Fibroblast of the aortic adventitia (primary cell): ENCODE data around the gene IFRD2. TPM values are rescaled to one million over a fixed set of nuclear protein-coding genes. Genes with fewer than 3 reads are reported as not detected.

Experiments
- DNase-seq: peaks from one replicate; pipeline ENCODE4 v3.0.0-alpha.2; 2010; ENCODE audit warnings: low read depth
- H3K4me3 ChIP-seq: 2 replicates; pipeline ENCODE4 v1.5.1; 2011; ENCODE audit warnings: low read depth, mild to moderate bottlenecking, control low read depth, low read length, moderate library complexity
- CTCF ChIP-seq: IDR thresholded peaks from 2 replicates; pipeline ENCODE4 v1.5.1; 2011; ENCODE audit warnings: mild to moderate bottlenecking, low read length, control low read depth, inconsistent platforms; ENCODE audit not compliant: insufficient read depth
- total RNA-seq: library from RNA; depleted of rRNA; stranded (reverse); fragments of >200 nt; gene quantifications from 2 replicates; pipeline ENCODE4 v1.2.3, GENCODE V29; 2012; ENCODE audit warnings: low replicate concordance

Gene IFRD2
- total RNA-seq, 1 donor, result 72.7 TPM

- DNase-seq, result no peak
- TF ChIP-seq CTCF, result no peak
- H3K4me3 ChIP-seq, result no peak overlapping the region
These were observed 3.6 kb upstream of the IFRD2 start for GRCh38 chr3:50295553-50296431.

GRCh38 chr3:50294492-50295403 lies 2.5 kb upstream of the IFRD2 start:
- TF ChIP-seq CTCF, result no peak
- DNase-seq, result no peak
- H3K4me3 ChIP-seq, result no peak overlapping the region

GRCh38 chr3:50294089-50294488 lies 1.9 kb upstream of the IFRD2 start:
- H3K4me3 ChIP-seq, result no peak overlapping the region

GRCh38 chr3:50293079-50293801 lies 1.0 kb upstream of the IFRD2 start:
- no peak for TF ChIP-seq CTCF
- DNase-seq, result no peak
- H3K4me3 ChIP-seq, result peak overlapping the region; percentile 56

More at GRCh38 chr3:50294089-50294488, 1.9 kb upstream of the IFRD2 start:
- no peak for TF ChIP-seq CTCF
- no peak for DNase-seq

- TF ChIP-seq CTCF, result no peak
- DNase-seq, result no peak
- H3K4me3 ChIP-seq, result no peak overlapping the region
These were observed 2.0 kb downstream of the IFRD2 start for GRCh38 chr3:50290161-50290641.

- H3K4me3 ChIP-seq, result no peak overlapping the region
- DNase-seq, result no peak
- TF ChIP-seq CTCF, result no peak
These were observed 3.1 kb downstream of the IFRD2 start for GRCh38 chr3:50289130-50289529.
